Keratinocyte (primary cell): ENCODE data around the gene LSM6. TPM values are rescaled to one million over a fixed set of nuclear protein-coding genes. Genes with fewer than 3 reads are reported as not detected.

Source experiments
- DNase-seq: peaks from one replicate; pipeline ENCODE4 v3.0.0-alpha.2; 2011; ENCODE audit warnings: low read depth, missing footprints, low spot score
- FAIRE-seq: peaks from 2 replicates; lab custom pipeline; 2011; peaks lifted over from hg19 to GRCh38; lab: Jason Lieb, UNC
- H2AFZ ChIP-seq: 2 replicates; pipeline ENCODE4 v1.6.0; 2012; ENCODE audit warnings: low read length, control low read depth, inconsistent platforms; ENCODE audit not compliant: control insufficient read depth
- H3K27ac ChIP-seq: 2 replicates; pipeline ENCODE4 v1.5.1; 2011; ENCODE audit warnings: low read length; ENCODE audit not compliant: control insufficient read depth, insufficient read depth
- H3K27me3 ChIP-seq: 3 replicates; pipeline ENCODE4 v1.6.0; 2011; ENCODE audit warnings: low read length; ENCODE audit not compliant: control insufficient read depth, insufficient read depth; ENCODE audit errors: extremely low read depth
- H3K36me3 ChIP-seq, 2 experiments: 2 replicates in 1 of 2; 3 replicates in 1 of 2; pipeline ENCODE4 v1.5.1; 2011; ENCODE audit warnings: low read length in 2 of 2, mild to moderate bottlenecking in 1 of 2; ENCODE audit not compliant: control insufficient read depth in 2 of 2, insufficient read depth in 2 of 2; ENCODE audit errors: extremely low read depth in 1 of 2
- H3K4me1 ChIP-seq: 3 replicates; pipeline ENCODE4 v1.5.1; 2011; ENCODE audit warnings: low read length; ENCODE audit not compliant: control insufficient read depth, insufficient read depth; ENCODE audit errors: extremely low read depth
- H3K4me2 ChIP-seq: 3 replicates; pipeline ENCODE4 v1.6.0; 2011; ENCODE audit warnings: low read depth, low read length; ENCODE audit not compliant: control insufficient read depth, insufficient read depth; ENCODE audit errors: extremely low read depth
- H3K4me3 ChIP-seq, 3 experiments: fragments of 200-600 bp in 1 of 3; sonication (generic) in 1 of 3; 2 replicates in 2 of 3; 3 replicates in 1 of 3; pipeline ENCODE4 v1.5.1; 2011 to 2016; ENCODE audit warnings: low read length in 3 of 3, mild to moderate bottlenecking in 3 of 3, control low read depth in 2 of 3, inconsistent platforms in 1 of 3, low read depth in 1 of 3, mixed read lengths in 1 of 3, mixed run types in 1 of 3, moderate library complexity in 1 of 3; ENCODE audit not compliant: control insufficient read depth in 2 of 3, insufficient read depth in 2 of 3; ENCODE audit errors: extremely low read depth in 1 of 3
- H3K79me2 ChIP-seq: 2 replicates; pipeline ENCODE4 v1.6.0; 2012; ENCODE audit warnings: low read length; ENCODE audit not compliant: control insufficient read depth, insufficient read depth
- H3K9ac ChIP-seq: 3 replicates; pipeline ENCODE4 v1.6.0; 2011; ENCODE audit warnings: low read length; ENCODE audit not compliant: control insufficient read depth, insufficient read depth; ENCODE audit errors: extremely low read depth
- H3K9me1 ChIP-seq: 3 replicates; pipeline ENCODE4 v1.6.0; 2011; ENCODE audit warnings: low read length; ENCODE audit not compliant: control insufficient read depth, insufficient read depth; ENCODE audit errors: extremely low read depth
- H3K9me3 ChIP-seq: 2 replicates; pipeline ENCODE4 v1.5.1; 2012; ENCODE audit warnings: low read depth, low read length; ENCODE audit not compliant: control insufficient read depth
- H4K20me1 ChIP-seq: 3 replicates; pipeline ENCODE4 v1.6.0; 2011; ENCODE audit warnings: low read length; ENCODE audit not compliant: control insufficient read depth, insufficient read depth; ENCODE audit errors: extremely low read depth
- EZH2 ChIP-seq: IDR thresholded peaks from one replicate; pipeline ENCODE4 v1.6.1; 2012; ENCODE audit warnings: inconsistent platforms, mild to moderate bottlenecking, low read length, moderate library complexity
- dilution Hi-C: fragments of 300-500 bp; cut with MboI; formaldehyde crosslinking; loops from one replicate; pipeline ENCODE4 v1.7.0; 2020; ENCODE audit warnings: low sequenced_read_pairs; ENCODE audit not compliant: extremely low pct_ligation_motif_present
- polyA plus RNA-seq, 5 experiments: library from polyadenylated mRNA; depleted of rRNA in 3 of 5; stranded (reverse) in 3 of 5; stranded (forward) in 1 of 5; unstranded in 1 of 5; fragments of >200 nt; gene quantifications; 1 replicate in 1 of 5; 2 replicates in 3 of 5; 3 replicates in 1 of 5; pipeline versions ENCODE4 v1.2.1 to v1.2.3, GENCODE V29; 2011 to 2012; ENCODE audit warnings: missing spikeins in 2 of 5, low read depth in 1 of 5, low replicate concordance in 1 of 5
- TF ChIP-seq, protein P1 (sequence below), 3 experiments: IDR thresholded peaks in 1 of 3; conservative IDR thresholded peaks in 1 of 3; optimal IDR thresholded peaks in 1 of 3; 2 replicates in 2 of 3; 3 replicates in 1 of 3; pipeline versions ENCODE3 to v1.5.1; 2011; ENCODE audit warnings: low read length in 3 of 3, mild to moderate bottlenecking in 3 of 3, moderate library complexity in 2 of 3, control low read depth in 1 of 3, inconsistent platforms in 1 of 3; ENCODE audit not compliant: insufficient read depth in 2 of 3; ENCODE audit errors: extremely low read depth in 1 of 3

The LSM6 gene
- polyA plus RNA-seq, 1 donor (not counting 4 experiments of a cell fraction or from before 2014, with no cell fraction given) = 33.7 TPM

GRCh38 chr4:146236216-146236615 lies 60.7 kb downstream of the LSM6 start:
- Histone ChIP-seq H3K9me1 (no peaks in the 10 kb centered on the region), H3K36me3 (no peaks in the 10 kb centered on the region), H3K79me2 (no peaks in the 10 kb centered on the region), H3K27ac (no peak overlapping the region), H3K9me3 (no peaks in the 10 kb centered on the region), H3K27me3 (no peaks in the 10 kb centered on the region), H2AFZ (no peak overlapping the region), H3K9ac (no peak overlapping the region), H3K4me1 (peaks cover 3% of the 10 kb centered on the region), H3K4me3 (no peak overlapping the region), H3K4me2 (no peak overlapping the region), H4K20me1 (no peaks in the 10 kb centered on the region)
- FAIRE-seq (no peak), DNase-seq (no peak)
- dilution Hi-C loops = no loop called here
- no peak for TF ChIP-seq EZH2
- TF ChIP-seq, protein P1, sequence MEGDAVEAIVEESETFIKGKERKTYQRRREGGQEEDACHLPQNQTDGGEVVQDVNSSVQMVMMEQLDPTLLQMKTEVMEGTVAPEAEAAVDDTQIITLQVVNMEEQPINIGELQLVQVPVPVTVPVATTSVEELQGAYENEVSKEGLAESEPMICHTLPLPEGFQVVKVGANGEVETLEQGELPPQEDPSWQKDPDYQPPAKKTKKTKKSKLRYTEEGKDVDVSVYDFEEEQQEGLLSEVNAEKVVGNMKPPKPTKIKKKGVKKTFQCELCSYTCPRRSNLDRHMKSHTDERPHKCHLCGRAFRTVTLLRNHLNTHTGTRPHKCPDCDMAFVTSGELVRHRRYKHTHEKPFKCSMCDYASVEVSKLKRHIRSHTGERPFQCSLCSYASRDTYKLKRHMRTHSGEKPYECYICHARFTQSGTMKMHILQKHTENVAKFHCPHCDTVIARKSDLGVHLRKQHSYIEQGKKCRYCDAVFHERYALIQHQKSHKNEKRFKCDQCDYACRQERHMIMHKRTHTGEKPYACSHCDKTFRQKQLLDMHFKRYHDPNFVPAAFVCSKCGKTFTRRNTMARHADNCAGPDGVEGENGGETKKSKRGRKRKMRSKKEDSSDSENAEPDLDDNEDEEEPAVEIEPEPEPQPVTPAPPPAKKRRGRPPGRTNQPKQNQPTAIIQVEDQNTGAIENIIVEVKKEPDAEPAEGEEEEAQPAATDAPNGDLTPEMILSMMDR (optimal IDR thresholded peaks at IDR 0.05 in 1 of 3, IDR thresholded peaks at IDR 0.05 in 1 of 3, conservative IDR thresholded peaks at IDR 0.05 in 1 of 3; ENCODE audit: extremely low read depth in 1 of 3, insufficient read depth in 2 of 3, low read length in 3 of 3) = no peak

- H3K27me3 ChIP-seq = no peaks in the 10 kb centered on the region
- DNase-seq (no peak), FAIRE-seq (no peak)
- no peaks in the 10 kb centered on the region for H3K9me3 ChIP-seq
- no peak overlapping the region for H3K27ac ChIP-seq
- TF ChIP-seq EZH2 = no peak
- H4K20me1 ChIP-seq = no peaks in the 10 kb centered on the region
- no peak overlapping the region for H3K9ac ChIP-seq
- H3K4me1 ChIP-seq = peaks cover 12% of the 10 kb centered on the region
- H3K4me3 ChIP-seq = no peak overlapping the region
- no peaks in the 10 kb centered on the region for H3K79me2 ChIP-seq
- no peaks in the 10 kb centered on the region for H3K36me3 ChIP-seq
- H3K9me1 ChIP-seq = no peaks in the 10 kb centered on the region
- no peak overlapping the region for H3K4me2 ChIP-seq
- dilution Hi-C loops = no loop called here
- no peak overlapping the region for H2AFZ ChIP-seq
These were observed 61.6 kb downstream of the LSM6 start for GRCh38 chr4:146237092-146237491.

GRCh38 chr4:146238107-146238506 lies 62.6 kb downstream of the LSM6 start:
- H3K4me1 ChIP-seq = peaks cover 15% of the 10 kb centered on the region
- FAIRE-seq (no peak), DNase-seq (no peak)
- no peak overlapping the region for H3K9ac ChIP-seq
- H3K4me3 ChIP-seq = no peak overlapping the region
- no peak overlapping the region for H2AFZ ChIP-seq
- no peak for TF ChIP-seq EZH2
- TF ChIP-seq, protein P1 (optimal IDR thresholded peaks at IDR 0.05 in 1 of 3, IDR thresholded peaks at IDR 0.05 in 1 of 3, conservative IDR thresholded peaks at IDR 0.05 in 1 of 3; ENCODE audit: extremely low read depth in 1 of 3, insufficient read depth in 2 of 3, low read length in 3 of 3) = no peak
- H3K9me3 ChIP-seq = no peaks in the 10 kb centered on the region
- H3K36me3 ChIP-seq = no peaks in the 10 kb centered on the region
- H3K27ac ChIP-seq = no peak overlapping the region
- no peaks in the 10 kb centered on the region for H3K79me2 ChIP-seq
- H3K27me3 ChIP-seq = no peaks in the 10 kb centered on the region
- no peaks in the 10 kb centered on the region for H3K9me1 ChIP-seq
- dilution Hi-C loops = no loop called here
- no peak overlapping the region for H3K4me2 ChIP-seq
- no peaks in the 10 kb centered on the region for H4K20me1 ChIP-seq
